Prostate gland (tissue), 2 donors: ENCODE data around the gene DIP2B. TPM values are rescaled to one million over a fixed set of nuclear protein-coding genes. Genes with fewer than 3 reads are reported as not detected.

Experiments
- DNase-seq: peaks from one replicate; pipeline ENCODE4 v3.0.0-alpha.2; 2019; ENCODE audit warnings: low spot score
- H3K27ac ChIP-seq, 2 donors: fragments of 200-600 bp; sonication (generic); 2 replicates each; pipeline ENCODE4 v1.5.1; 2017 to 2019
- H3K27me3 ChIP-seq: fragments of 200-600 bp; sonication (generic); replicated peaks from 2 replicates; pipeline ENCODE4 v1.5.1; 2019; ENCODE audit not compliant: insufficient read depth
- H3K36me3 ChIP-seq, 2 donors: fragments of 200-600 bp; sonication (generic); 1 replicate in 1 of 2; 2 replicates in 1 of 2; pipeline versions ENCODE4 v1.5.1 to v1.8.1; 2017 to 2019
- H3K4me1 ChIP-seq: fragments of 200-600 bp; sonication (generic); replicated peaks from 2 replicates; pipeline ENCODE4 v1.5.1; 2019
- H3K4me3 ChIP-seq, 2 donors: fragments of 200-600 bp; sonication (generic); 2 replicates each; pipeline ENCODE4 v1.5.1; 2017 to 2019
- H3K9me3 ChIP-seq: fragments of 200-600 bp; sonication (generic); 2 replicates; pipeline ENCODE4 v1.5.1; 2017
- CTCF ChIP-seq, 4 experiments: fragments of 200-600 bp in 2 of 4; fragments of 450-650 bp in 2 of 4; sonication (generic) in 2 of 4; IDR thresholded peaks; 1 replicate in 3 of 4; 2 replicates in 1 of 4; pipeline ENCODE4 v1.5.1; 2016 to 2019; ENCODE audit warnings: antibody characterized with exemption in 4 of 4, mild to moderate bottlenecking in 2 of 4, moderate library complexity in 2 of 4
- POLR2A ChIP-seq: fragments of 450-650 bp; IDR thresholded peaks from one replicate; pipeline ENCODE4 v1.6.1; 2016; ENCODE audit warnings: antibody characterized with exemption, mild to moderate bottlenecking
- POLR2AphosphoS5 ChIP-seq: sonication (generic); formaldehyde crosslinking; IDR thresholded peaks from one replicate; pipeline ENCODE4 v1.6.1; 2017; ENCODE audit warnings: antibody characterized with exemption
- WGBS: methylation state at CpG from one replicate; pipeline ENCODE4 v1.1.5; 2018; 5-methylcytosine and 5-hydroxymethylcytosine counted together
- intact Hi-C: fragments of 100-400 bp; cut with DNase I; formaldehyde crosslinking; loops from one replicate; pipeline ENCODE4 v1.14.2; 2022
- total RNA-seq, 2 donors: library from RNA; depleted of rRNA; stranded (reverse); fragments of >200 nt; gene quantifications; one replicate each; pipeline ENCODE4 v1.1.0, GENCODE V29; 2016

The DIP2B gene
- total RNA-seq, 2 donors from 2014 or later = 23.2 to 56.3 TPM

DNA sequence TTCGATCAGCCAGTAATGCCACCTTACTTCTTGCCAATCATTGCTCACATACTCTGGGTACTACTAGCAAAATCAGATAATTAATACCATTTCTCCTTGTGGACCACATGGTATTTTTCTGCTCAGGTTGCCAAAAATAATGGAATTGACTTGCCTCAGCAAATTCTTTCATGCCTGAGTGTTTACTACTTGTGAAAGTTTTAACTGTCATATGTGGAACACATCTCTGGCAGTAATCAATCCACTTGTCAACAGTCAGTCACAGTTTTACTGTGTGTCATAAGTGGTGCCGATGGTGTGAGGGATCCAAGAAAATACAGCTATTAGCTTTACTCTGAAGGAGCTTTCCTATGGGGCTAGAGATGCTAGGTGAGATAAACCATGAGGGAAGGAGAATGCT is 203.8 kb downstream of the DIP2B start:
- H3K36me3 ChIP-seq = peaks cover 2 to 4% of the 10 kb centered on the region in 2 donors
- WGBS = 87% methylated on average over 2 of the region's 2 CpGs

DNA sequence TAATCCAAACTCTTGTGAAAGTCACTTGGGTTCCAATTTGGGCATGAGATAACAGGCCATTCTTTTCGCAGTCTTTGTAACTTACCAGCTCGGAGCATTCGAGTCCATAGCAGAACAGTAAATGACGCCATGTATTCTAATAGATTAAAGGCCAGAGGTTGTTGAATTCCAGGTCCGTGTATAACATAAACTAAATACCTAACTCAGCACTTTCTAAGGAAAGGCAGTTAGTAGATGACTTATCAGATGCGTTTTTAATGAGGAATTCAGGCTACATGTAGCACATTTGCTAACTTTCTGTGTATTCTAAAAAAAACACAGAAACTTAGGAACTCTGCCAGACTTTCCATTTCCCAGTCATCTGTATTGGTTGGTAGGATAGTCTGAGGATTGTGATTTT is 206.3 kb downstream of the DIP2B start:
- TF ChIP-seq POLR2A = no peak
- TF ChIP-seq POLR2AphosphoS5 = no peak
- no peak for TF ChIP-seq CTCF (IDR thresholded peaks at IDR 0.05)
- intact Hi-C loops = no loop called here
- DNase-seq = no peak

More for the DNA sequence above, 203.8 kb downstream of the DIP2B start:
- Histone ChIP-seq H3K9me3 (no peaks in the 10 kb centered on the region), H3K4me3 (no peak overlapping the region), H3K27ac (no peak overlapping the region), H3K27me3 (no peaks in the 10 kb centered on the region), H3K4me1 (no peaks in the 10 kb centered on the region)
- no peak for TF ChIP-seq CTCF (IDR thresholded peaks at IDR 0.05)
- DNase-seq = no peak
- intact Hi-C loops = no loop called here

DNA sequence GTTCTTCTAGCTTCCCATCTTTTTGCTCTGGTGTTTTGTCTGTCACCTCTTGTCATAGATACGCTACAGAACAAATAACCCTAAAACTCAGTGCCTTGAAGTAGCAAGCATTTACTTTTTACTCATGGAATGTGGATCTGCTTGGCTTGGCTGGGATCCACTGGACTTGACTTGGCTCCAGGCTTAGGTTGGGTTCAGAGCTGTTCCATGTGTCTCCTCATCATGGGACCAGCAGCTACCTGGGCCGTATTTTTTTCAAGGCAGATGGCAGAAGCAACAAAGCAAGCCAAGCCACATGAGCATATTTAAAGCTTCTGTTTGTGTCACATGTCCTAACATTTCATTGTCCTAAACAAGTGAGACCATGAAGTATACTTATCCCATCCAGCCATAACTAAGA is 210.4 kb downstream of the DIP2B start:
- intact Hi-C loops = no loop called here
- Histone ChIP-seq H3K27ac (peak overlapping the region in 1 of 2 donors; percentile 22), H3K4me3 (no peak overlapping the region), H3K36me3 (no peaks in the 10 kb centered on the region), H3K27me3 (no peaks in the 10 kb centered on the region), H3K4me1 (no peaks in the 10 kb centered on the region), H3K9me3 (no peaks in the 10 kb centered on the region)
- 31% methylated on average over 2 of the region's 2 CpGs for WGBS
- peak; percentile 77 for DNase-seq
- TF ChIP-seq POLR2AphosphoS5 (peak; percentile 48), POLR2A (no peak), CTCF (IDR thresholded peaks at IDR 0.05) (no peak)

More for the DNA sequence above, 206.3 kb downstream of the DIP2B start:
- Histone ChIP-seq H3K36me3 (no peaks in the 10 kb centered on the region), H3K4me1 (no peaks in the 10 kb centered on the region), H3K9me3 (no peaks in the 10 kb centered on the region), H3K27me3 (no peaks in the 10 kb centered on the region), H3K4me3 (no peak overlapping the region), H3K27ac (no peak overlapping the region)
- 86% methylated on average over 6 of the region's 6 CpGs for WGBS

DNA sequence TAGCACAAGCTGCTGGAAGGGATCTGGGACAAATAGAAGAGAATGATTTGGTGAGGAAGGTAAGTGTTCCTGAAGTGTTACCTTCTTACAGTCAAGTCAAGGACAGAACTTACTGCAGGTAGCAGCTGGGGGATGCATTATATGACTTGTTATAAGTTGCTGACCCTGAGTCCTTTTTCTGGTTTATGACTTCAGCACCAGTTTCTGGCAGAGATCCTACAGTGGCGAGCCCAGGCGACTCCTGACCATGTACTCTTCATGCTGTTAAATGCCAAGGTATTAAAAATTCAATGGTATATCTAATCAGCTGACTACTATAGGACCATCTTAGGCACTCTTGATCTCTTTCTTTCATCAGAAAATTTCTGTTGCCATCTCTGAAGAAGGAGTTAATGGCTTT is 214.0 kb downstream of the DIP2B start:
- H3K4me1 ChIP-seq = no peaks in the 10 kb centered on the region
- no peak overlapping the region for H3K4me3 ChIP-seq
- no peaks in the 10 kb centered on the region for H3K9me3 ChIP-seq
- H3K36me3 ChIP-seq = no peaks in the 10 kb centered on the region
- no peak for DNase-seq
- H3K27me3 ChIP-seq = no peaks in the 10 kb centered on the region
- no peak overlapping the region for H3K27ac ChIP-seq
- whole genome bisulfite sequencing = 74% methylated on average over 2 of the region's 2 CpGs
- intact Hi-C loops = no loop called here
- TF ChIP-seq CTCF (IDR thresholded peaks at IDR 0.05) (no peak), POLR2AphosphoS5 (no peak), POLR2A (no peak)

DNA sequence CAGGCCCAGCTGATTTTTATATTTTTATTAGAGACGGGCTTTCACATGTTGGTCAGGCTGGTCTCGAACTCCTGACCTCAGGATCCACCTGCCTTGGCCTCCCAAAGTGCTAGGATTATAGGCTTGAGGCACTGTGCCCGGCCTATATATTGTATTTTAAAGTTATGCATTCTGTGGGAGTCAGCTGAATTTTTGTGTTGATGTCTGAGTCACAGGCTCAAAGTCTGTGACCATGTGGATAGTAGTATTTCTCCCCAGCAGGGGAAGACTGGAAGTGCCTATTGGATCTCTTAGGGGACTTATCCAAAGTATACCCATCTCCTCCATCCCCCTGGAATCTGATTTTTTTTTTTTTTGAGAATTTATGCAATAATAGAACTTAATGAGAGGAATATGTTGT is 215.3 kb downstream of the DIP2B start:
- H3K9me3 ChIP-seq = no peaks in the 10 kb centered on the region
- H3K4me3 ChIP-seq = no peak overlapping the region
- H3K4me1 ChIP-seq = peaks cover 5% of the 10 kb centered on the region
- DNase-seq = no peak
- no peak for TF ChIP-seq POLR2A
- no peak for TF ChIP-seq CTCF (IDR thresholded peaks at IDR 0.05)
- no peak for TF ChIP-seq POLR2AphosphoS5
- no peak overlapping the region for H3K27ac ChIP-seq
- no peaks in the 10 kb centered on the region for H3K36me3 ChIP-seq
- 94% methylated on average over 3 of the region's 3 CpGs for WGBS
- intact Hi-C loops = no loop called here
- no peaks in the 10 kb centered on the region for H3K27me3 ChIP-seq
